Activated gamma-delta T cell treated with anti-CD3 and anti-CD28 coated beads, Interleukin-2, amount 50 U/mL, for 16 hours (primary cell): Measurements from ENCODE around the gene TTLL4.
"Not testable (repeated sequence)": the region's sequence is repeated elsewhere in the genome, so short reads cannot be mapped to it uniquely, and the experiment has no call there.

ENCODE experiments used
- DNase-seq: peaks from one replicate; pipeline ENCODE4 v3.0.0-alpha.2; 2020; ENCODE audit warnings: low read depth

Gene TTLL4

GRCh38 chr2:218745160-218745558 is 34.5 kb downstream of the TTLL4 start:
- DNase-seq = no peak

- DNase-seq = no peak
Observed at GRCh38 chr2:218745559-218746469, 35.2 kb downstream of the TTLL4 start.

- no peak for DNase-seq
Observed at GRCh38 chr2:218746470-218746795, 35.8 kb downstream of the TTLL4 start.

- DNase-seq = no peak
Observed at GRCh38 chr2:218746960-218747359, 36.3 kb downstream of the TTLL4 start.

- no peak for DNase-seq
Observed at GRCh38 chr2:218748741-218749441, 38.3 kb downstream of the TTLL4 start.

- no peak for DNase-seq
Observed at GRCh38 chr2:218754201-218754600, 43.6 kb downstream of the TTLL4 start.

- DNase-seq = no peak
Observed at GRCh38 chr2:218754781-218755180, 44.1 kb downstream of the TTLL4 start.

- DNase-seq = no peak
Observed at GRCh38 chr2:218755198-218755566, 44.5 kb downstream of the TTLL4 start.

- no peak for DNase-seq
Observed at GRCh38 chr2:218755567-218756404, 45.2 kb downstream of the TTLL4 start.

GRCh38 chr2:218756599-218757377 is 46.2 kb downstream of the TTLL4 start:
- no peak for DNase-seq

GRCh38 chr2:218761795-218762194 is 51.2 kb downstream of the TTLL4 start:
- no peak for DNase-seq

GRCh38 chr2:218772759-218773158 is 62.1 kb downstream of the TTLL4 start:
- DNase-seq = not testable (repeated sequence)

GRCh38 chr2:218773881-218774280 is 63.2 kb downstream of the TTLL4 start:
- DNase-seq = no peak

- DNase-seq = no peak
Observed at GRCh38 chr2:218776488-218776887, 65.9 kb downstream of the TTLL4 start.

GRCh38 chr2:218777276-218777990 is 66.8 kb downstream of the TTLL4 start:
- DNase-seq = no peak

- DNase-seq = no peak
Observed at GRCh38 chr2:218780046-218780445, 69.4 kb downstream of the TTLL4 start.

- no peak for DNase-seq
Observed at GRCh38 chr2:218780851-218781690, 70.4 kb downstream of the TTLL4 start.

GRCh38 chr2:218781691-218782527 is 71.3 kb downstream of the TTLL4 start, which contains the start of gene CYP27A1:
Gene CYP27A1 (plus strand): TSS chr2:218782147. CDS start chr2:218782183, 36 bp downstream.
- no peak for DNase-seq

GRCh38 chr2:218782528-218782844 is 71.9 kb downstream of the TTLL4 start:
- DNase-seq = no peak
